ENCODE data around the gene ABCC4.

Gene ABCC4

GRCh38 chr13:95226932-95227695, 74.1 kb downstream of the ABCC4 start:
- CTCF ChIA-PET = interaction anchor here (0.9 to 2.3 kb wide), 5 partner anchors 8 to 76 kb away, joined by 3 to 10 read pairs (median 3); no protein-coding TSS in a partner anchor
- no peak for DNase-seq (ENCODE audit: low read depth, low spot score)
- no peak for TF ChIP-seq CTCF (IDR thresholded peaks at IDR 0.05; ENCODE audit: insufficient read depth, low read length, missing control alignments)
- POLR2A ChIA-PET = no interaction called here
- no peak overlapping the region for H3K4me3 ChIP-seq (ENCODE audit: low read depth, low read length)

- POLR2A ChIA-PET = no interaction called here
- CTCF ChIA-PET = interaction anchor here (0.9 to 2.3 kb wide), 5 partner anchors 9 to 154 kb away, joined by 3 to 10 read pairs (median 3); no protein-coding TSS in a partner anchor
- no peak for TF ChIP-seq CTCF (IDR thresholded peaks at IDR 0.05; ENCODE audit: insufficient read depth, low read length, missing control alignments)
- no peak overlapping the region for H3K4me3 ChIP-seq (ENCODE audit: low read depth, low read length)
- no peak for DNase-seq (ENCODE audit: low read depth, low spot score)
These were observed 74.8 kb downstream of the ABCC4 start for GRCh38 chr13:95226476-95226875.

GRCh38 chr13:95226050-95226449, 75.2 kb downstream of the ABCC4 start:
- no peak overlapping the region for H3K4me3 ChIP-seq (ENCODE audit: low read depth, low read length)
- no peak for TF ChIP-seq CTCF (IDR thresholded peaks at IDR 0.05; ENCODE audit: insufficient read depth, low read length, missing control alignments)
- DNase-seq (ENCODE audit: low read depth, low spot score) = no peak
- ChIA-PET POLR2A (no interaction called here), CTCF (interaction anchor here (0.9 to 2.3 kb wide), 6 partner anchors 9 to 155 kb away, joined by 3 to 10 read pairs (median 3); no protein-coding TSS in a partner anchor)

- H3K4me3 ChIP-seq (ENCODE audit: low read depth, low read length) = no peak overlapping the region
- no peak for DNase-seq (ENCODE audit: low read depth, low spot score)
- TF ChIP-seq CTCF (IDR thresholded peaks at IDR 0.05; ENCODE audit: insufficient read depth, low read length, missing control alignments) = no peak
- POLR2A ChIA-PET = no interaction called here
- CTCF ChIA-PET = interaction anchor here (0.7 to 1.2 kb wide), 2 partner anchors 32 to 77 kb away, joined by 3 to 4 read pairs; no protein-coding TSS in a partner anchor
These were observed 77.2 kb downstream of the ABCC4 start for GRCh38 chr13:95224064-95224463.

- ChIA-PET POLR2A (no interaction called here), CTCF (interaction anchor here (1.2 to 1.4 kb wide), 2 partner anchors 24 to 31 kb away, joined by 3 to 5 read pairs; no protein-coding TSS in a partner anchor)
- H3K4me3 ChIP-seq (ENCODE audit: low read depth, low read length) = no peak overlapping the region
- no peak for TF ChIP-seq CTCF (IDR thresholded peaks at IDR 0.05; ENCODE audit: insufficient read depth, low read length, missing control alignments)
- no peak for DNase-seq (ENCODE audit: low read depth, low spot score)
These were observed 78.6 kb downstream of the ABCC4 start for GRCh38 chr13:95222733-95223018.

GRCh38 chr13:95221971-95222732, 79.1 kb downstream of the ABCC4 start:
- DNase-seq (ENCODE audit: low read depth, low spot score) = no peak
- TF ChIP-seq CTCF (IDR thresholded peaks at IDR 0.05; ENCODE audit: insufficient read depth, low read length, missing control alignments) = no peak
- ChIA-PET POLR2A (no interaction called here), CTCF (interaction anchor here (1.2 to 1.5 kb wide), 3 partner anchors 25 to 182 kb away, joined by 3 to 5 read pairs (median 3); no protein-coding TSS in a partner anchor)
- H3K4me3 ChIP-seq (ENCODE audit: low read depth, low read length) = no peak overlapping the region
